ENCODE results near the gene BACE2.
"Not testable (repeated sequence)": the region's sequence is repeated elsewhere in the genome, so short reads cannot be mapped to it uniquely, and the experiment has no call there.

BACE2 gene

DNA sequence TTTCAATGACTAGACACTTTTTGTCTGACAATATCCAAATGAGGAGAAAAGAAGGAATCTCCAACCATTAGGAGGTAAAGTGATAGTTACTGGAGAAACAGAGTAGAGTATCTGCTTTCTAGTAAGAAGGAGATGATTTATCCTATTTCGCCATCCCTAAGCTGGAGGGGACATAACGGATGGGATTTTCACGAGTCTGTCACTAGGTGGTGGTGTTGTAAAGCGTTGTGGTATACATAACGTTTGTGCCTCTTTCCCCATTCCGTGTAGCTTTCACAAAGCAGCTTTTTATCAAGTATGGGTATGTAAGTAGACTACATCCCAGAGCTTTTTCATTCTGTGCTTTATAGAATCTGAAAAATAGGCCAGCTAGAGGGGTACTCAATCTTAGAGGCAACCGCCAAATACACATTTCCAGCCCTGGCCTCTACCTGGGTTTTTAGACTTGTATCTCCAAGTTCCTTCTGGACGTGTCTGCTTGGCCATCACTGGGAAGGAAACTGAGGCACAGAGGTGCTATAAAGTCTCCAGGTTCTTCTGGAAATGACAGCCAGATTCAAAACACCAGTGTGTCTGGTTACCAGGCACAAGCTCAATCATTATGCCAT lies 115.4 kb downstream of the BACE2 start:
- no peak for DNase-seq

DNA sequence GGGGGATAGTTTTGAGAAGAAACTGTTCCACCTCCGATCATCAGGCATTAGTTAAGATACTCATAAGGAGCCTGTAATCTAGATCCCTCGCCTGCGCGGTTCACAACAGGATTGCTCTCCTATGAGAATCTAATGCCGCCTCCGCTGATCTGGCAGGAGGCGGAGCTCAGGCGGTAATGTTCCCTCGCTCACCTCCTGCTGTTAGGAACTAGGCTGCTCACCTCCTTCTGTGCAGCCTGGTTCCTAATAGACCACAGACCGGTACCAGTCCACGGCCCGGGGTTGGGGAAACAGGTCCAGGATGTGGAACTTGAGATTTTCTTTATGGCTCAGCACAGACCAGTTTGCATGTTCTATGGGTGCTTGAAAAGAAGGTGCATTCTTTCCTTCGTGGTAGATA lies 121.5 kb downstream of the BACE2 start:
- no peak for DNase-seq

DNA sequence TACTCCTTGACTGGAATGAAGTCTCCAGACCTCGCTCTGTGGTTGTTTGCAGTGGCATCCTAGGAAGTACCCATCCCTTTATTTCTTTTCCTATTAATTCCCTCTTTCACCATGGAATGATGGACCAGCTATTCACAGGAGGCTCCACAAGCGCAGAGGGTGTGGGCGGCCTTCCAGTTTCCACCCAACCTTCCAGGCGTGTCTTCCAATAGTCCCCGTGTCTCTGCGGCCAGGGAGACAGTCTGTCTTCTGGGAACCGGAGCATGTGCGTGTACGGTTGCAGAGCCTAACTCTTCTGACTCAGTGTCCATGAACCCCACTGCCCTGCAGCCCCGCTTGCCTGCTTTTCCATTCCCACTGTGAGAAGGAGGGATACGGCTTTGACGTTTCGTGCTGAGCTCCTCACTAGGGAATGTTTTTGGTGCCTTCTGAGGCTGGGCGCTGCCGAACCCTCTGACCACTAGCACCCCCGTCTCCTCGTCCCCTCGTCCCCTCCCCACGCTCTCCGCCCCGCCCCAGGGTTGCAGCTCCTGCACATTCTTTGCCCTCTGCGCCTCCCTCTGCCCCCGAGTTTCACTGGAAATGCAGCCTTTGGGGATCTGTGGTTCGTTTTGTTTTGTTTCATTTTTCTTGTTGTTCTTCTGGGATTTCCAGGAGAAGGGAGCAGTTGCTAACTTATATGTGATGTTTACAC lies 122.3 kb downstream of the BACE2 start:
- no peak for DNase-seq

DNA sequence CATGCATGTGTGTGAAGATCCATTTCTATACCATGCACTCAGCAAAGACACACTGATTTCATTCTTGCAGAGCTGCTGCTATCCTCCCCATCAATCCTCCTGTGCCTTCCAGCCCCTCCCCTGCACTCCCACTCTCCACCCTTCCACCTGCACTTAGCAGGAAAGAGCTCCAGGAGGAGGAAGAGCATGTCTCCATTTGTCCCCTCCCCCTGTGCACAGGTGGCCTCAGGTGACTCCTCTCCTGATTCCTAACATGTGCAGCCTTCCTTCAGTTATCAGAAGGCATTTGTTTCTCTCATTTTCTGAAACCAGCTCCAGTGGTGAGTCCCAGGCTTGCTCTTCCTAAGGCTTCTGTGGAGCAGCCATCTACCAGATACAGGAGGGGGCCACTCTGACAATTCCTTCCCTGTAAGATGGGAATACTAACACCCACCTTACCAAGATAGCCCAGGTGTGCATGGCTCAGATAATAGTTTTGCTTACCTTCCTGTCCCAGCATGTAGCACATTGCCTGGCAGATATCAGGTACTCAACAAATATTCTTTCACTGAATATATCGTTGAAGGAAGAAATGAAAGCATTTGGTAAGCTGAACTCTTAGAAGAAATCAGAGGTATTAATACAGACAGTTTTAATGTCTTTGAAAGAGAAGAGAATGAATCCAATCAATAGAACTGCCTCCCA lies 126.7 kb downstream of the BACE2 start:
- no peak for DNase-seq

DNA sequence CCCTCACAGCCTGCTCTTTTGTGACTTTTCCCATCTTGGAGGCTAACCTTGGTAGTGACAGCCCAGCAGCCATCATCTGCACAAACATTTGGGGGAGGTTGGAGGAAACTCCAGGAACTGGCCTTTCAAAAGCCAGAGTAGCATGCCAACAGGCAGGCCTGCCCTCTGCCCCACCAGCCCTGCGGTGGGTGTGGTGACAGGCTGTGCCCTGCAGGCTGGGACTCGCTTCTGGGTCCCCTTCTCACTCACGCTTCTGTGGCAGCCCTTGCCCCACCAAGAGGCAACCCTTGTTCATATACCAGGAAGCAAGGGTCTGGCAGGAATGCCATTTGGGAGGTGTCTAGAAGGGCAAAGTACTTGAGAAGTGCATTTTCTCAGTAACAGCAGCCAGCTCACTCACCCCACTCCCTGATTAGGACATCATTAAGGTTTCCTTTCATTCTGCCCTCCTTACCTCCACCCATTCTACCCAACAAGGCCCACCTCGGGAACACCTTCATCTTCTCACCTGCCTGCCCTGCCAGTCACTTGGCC lies 127.8 kb downstream of the BACE2 start:
- no peak for DNase-seq

DNA sequence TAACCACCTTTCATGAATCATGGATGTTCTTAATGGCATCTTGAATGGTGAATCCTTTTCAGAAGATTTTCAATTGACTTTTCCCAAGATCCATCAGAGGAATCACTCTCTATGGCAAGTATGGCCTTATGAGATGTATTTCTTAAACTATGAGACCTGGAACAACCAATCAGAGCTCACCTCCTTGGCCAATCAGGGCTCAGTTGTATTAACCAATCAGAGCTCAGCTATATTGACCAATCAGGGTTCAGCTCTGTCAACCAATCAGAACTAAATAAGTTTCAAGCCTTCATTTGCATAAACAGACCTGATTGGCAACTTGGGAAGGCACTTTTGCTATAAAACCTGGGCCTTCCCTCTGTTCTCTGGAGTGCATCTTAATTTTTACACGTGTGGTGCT lies 135.0 kb downstream of the BACE2 start:
- no peak for DNase-seq

DNA sequence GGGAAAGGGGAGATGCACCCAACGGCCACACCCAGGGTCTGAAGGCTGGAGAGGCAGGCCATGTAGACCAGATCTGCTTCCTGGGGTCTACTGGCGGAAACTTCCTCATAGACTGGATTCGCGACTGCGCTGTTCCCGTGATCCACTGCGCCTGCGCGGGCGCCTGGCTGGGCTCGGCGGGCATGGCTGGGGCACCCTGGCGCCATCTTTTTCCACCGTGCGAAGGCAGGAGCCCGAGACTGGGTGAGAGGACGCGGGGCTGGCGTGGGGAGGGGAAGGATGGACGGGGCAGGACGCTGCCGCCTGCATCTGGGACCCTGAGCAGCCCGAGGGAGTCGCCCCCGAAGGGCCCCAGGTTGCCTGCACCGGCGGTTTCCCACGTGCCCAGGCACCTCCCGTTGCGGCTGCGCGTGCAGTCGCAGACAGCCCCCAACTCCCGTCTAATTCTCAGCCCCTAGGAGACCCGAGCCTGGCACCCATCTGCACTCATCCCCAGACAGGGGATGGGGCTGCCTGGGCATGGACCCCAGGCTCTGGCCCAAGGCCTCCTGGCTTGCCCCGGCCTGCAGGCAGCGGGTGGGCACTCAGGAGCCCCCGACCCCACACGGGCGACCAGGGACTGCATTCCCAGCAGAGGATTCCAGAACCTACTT lies 136.2 kb downstream of the BACE2 start:
- DNase-seq, result no peak

DNA sequence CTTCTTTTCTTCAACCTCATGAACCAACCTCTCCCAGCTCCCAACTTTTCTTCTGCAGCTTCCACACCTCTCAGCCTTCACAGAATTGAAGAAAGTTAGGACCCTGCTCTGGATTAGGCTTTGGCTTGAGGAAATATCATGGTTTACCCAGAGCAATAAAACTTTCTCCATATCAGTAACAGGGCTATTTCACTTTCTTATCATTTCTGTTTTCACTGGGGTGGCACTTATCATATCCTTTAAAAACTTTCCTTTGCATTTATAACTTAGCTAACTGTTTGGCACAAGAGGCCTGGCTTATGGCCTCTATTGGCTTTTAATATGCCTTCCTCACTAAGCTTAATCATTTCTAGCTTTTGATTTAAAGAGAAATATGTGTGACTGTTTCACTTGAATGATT lies 139.3 kb downstream of the BACE2 start:
- no peak for DNase-seq

DNA sequence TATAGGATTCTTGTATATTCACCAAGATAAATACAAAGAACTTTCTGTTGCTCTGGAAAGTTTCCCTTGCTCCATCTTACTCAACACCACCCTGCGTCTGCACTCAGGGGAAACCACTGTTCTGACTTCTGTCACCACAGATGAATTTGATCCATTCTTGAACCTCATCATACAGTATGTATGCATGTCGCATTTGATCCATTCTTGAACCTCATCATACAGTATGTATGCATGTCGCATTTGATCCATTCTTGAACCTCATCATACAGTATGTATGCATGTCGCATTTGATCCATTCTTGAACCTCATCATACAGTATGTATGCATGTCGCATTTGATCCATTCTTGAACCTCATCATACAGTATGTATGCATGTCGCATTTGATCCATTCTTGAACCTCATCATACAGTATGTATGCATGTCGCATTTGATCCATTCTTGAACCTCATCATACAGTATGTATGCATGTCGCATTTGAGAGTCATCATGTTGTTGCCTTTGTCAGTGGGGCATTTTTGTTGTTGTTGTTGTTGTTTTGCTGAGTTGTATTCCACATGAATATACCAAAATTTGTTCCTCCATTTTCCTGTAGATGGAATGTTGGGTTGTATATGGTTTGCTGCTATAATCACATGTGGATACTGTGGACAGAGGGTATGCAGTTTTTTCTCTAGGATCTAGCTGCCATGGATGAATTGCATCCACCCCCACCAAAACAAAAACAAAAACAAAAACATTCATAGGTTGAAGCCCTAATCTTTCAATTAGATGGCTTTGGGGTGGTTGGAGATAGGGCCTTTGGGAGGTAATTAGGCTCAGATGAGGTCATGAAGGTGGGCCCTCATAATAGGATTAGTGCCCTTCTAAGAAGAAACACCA lies 145.6 kb downstream of the BACE2 start:
- DNase-seq, result not testable (repeated sequence)

DNA sequence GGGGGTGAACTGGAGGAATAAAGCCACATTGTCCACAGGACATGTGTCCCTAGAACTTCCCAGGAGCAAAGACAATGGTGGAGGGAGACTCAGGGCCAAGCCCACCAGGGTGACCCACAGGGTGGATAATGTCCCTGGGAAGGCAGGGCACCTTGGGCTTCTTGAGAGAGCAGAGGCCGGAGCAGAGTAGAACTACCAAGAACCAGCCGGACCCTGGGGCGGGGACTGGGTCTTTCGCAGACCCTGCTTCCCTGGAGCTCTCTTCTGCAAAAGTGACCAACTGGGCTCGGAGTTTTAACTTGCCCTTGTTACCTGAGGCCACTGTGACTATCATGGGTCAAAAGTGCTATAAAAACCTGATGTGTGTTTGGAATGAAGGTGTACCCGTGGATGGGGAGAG lies 147.8 kb downstream of the BACE2 start:
- DNase-seq, result no peak

DNA sequence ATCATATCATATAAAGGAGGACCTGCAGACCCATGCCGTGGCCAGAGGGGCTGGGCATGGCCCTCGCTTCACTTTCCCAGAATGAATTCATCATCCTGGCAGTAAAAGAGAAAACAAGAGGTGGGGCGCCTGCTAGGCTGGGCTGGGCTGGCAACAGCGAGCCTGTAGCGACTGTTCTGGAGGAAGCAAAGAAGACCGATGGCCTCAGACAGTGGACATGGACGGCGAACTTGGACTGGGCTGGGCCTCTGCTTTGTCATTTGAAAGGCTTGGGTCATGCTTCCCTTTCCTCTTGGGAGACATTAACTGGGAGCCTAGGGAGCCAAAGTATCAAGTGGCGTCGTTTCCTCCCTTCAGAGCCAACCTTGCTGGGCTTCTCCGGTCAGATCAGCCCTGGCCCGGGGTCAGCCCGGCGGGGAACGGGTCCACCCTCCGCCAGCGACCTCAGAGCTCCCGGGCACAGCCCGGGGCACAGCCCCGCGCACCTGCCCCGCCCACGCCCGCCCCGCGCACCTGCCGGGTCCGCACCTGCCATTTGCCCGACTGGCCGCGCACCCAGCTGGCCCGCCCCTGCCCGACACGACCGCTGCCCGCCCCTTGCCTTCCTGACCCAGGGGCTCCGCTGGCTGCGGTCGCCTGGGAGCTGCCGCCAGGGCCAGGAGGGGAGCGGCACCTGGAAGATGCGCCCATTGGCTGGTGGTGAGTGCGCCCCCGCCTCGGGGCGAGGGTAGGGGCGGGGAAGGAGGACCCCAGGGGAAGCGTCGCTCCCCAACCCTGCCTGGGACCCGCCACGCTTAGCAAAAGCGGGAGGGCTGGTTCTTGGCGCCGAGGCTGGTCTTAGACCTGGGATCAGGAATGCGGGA lies 148.5 kb downstream of the BACE2 start, which contains the start of gene FAM3B:
Gene FAM3B, plus strand, starts transcription at position 602 of the 863 bp plus-strand sequence. Its CDS starts 79 bp downstream, at position 681.
- DNase-seq, result no peak

DNA sequence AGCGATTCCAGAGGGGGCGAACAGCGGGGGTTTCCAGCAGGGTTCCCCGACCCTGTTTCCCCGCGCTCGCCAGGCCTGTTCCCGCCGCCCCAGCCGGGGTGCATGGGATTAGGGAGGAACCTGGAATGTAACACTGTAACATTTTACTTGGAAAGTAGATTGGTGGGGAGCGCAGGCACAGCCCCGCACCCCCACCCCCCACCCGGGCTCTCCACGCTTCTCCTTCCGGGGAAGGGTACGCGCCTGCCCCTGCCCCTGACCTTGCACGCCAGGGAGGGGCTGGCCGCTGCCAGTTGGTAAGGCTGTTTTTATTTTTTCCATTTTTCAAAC lies 149.1 kb downstream of the BACE2 start:
- DNase-seq, result no peak

DNA sequence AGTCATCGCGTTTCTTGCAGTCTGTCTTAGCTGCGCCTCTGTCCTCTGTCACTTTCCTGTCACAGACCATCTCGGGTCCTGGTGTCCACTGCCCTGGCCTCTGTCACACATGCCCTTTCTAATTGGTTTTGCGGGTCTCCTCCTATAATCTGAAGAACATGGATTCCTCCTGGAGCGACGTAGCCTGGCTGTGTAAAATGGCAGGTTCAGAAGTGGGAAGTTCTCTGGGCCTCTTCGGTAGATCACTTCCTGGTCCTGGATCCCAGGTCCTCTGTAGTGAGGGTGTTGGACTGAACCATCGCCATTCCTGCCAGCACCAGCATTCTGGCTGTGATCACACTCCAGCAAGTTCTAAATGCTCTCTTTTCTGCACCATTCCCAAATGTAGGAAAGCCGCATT lies 149.5 kb downstream of the BACE2 start:
- no peak for DNase-seq

DNA sequence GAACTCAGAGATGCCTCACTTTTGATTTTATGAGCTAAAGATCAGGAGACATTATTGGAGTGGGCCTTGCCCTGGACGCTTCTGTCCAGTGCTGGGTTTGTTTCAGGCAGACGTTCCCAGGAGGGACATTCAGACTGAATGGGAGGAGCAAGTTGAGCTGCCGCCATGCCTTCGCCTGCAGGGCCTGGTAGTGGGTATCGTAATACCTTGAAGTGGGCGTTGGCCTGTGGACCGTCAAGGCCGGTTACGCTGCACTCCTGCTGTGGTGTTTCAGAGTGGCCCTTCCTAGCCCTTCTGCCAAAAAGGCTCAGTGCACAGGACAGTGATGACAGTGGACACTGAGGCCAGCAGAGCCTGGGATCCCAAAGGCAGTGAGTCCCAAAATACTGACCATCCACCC lies 150.3 kb downstream of the BACE2 start:
- DNase-seq, result no peak

DNA sequence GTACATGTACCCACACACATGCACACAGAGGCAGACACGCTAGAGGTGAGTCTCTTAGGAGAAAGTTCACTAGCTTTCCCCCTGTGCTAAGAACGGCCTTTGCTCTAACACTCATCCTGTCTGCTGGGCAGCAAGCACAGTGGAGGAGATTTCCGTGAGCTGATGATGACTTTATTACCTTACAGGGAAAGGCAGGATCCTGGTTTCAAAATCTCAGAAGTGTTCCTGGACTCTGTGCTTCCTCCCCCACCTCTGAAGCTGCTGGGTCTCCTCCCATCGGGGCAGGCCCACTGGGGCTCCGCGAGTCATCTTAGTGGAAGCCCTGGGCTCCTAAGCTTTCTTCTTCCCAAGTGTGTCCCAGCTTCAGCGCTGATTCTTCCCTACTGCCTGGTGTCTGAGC lies 151.3 kb downstream of the BACE2 start:
- no peak for DNase-seq

DNA sequence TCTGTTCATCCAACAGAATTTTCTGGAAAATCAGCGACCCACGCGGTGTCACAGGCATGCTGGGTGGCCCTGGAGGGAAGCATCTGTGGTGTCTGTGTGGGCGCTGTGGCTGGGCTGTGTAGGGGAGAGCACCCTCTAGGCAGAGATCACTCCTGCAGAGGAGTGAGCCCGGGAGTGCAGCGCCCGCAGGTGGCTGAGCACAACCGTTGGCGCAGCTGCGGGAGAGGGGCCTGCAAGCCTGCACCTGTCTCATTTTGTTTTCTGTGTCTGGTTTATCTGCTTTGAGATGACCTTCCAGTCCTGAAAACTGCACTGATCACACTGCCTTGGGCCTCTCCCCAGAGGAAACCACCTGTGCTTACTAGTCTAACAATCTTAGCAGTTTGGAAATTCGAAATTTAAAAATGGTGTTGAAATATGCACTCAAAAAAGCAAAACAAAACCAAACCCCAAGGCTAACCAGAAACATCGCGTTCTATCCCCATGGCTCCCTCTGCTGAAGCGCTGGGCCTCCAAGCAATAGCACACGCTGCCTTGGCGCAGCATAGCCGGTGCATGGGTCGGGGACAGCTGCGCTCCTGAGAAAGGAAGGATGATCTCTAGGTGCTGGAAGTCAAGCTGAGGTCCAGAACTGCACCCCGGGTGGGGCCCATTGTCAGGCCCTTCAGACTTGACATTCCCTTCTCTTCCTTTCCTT lies 153.4 kb downstream of the BACE2 start:
- DNase-seq, result no peak

DNA sequence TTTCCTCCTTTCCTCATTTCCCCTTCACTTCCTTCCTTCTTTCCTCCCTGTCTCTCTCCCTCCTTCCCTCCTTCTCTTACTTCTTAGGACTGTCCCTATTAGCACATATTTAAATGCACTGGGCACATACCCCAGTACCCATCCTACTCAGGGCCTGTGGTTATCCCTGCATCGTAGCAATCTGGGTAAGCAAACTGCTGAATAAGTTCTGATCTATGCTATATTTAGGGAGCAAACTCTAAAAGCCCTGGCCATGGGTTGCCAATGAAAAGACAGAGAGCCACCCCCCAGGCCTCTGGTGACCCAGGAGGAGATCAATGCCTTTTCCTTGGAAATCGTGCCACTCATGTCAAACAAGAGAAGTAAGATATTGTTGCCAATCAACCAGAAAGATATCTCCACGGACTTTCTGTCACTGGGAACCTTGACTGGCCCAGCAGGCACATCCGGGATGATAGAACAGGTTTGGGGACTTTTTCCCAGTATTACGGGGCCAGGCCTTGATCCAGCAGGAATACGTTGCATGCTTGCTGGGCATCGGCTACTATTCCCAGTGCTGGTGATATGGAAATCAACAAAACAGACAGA lies 154.0 kb downstream of the BACE2 start:
- no peak for DNase-seq

DNA sequence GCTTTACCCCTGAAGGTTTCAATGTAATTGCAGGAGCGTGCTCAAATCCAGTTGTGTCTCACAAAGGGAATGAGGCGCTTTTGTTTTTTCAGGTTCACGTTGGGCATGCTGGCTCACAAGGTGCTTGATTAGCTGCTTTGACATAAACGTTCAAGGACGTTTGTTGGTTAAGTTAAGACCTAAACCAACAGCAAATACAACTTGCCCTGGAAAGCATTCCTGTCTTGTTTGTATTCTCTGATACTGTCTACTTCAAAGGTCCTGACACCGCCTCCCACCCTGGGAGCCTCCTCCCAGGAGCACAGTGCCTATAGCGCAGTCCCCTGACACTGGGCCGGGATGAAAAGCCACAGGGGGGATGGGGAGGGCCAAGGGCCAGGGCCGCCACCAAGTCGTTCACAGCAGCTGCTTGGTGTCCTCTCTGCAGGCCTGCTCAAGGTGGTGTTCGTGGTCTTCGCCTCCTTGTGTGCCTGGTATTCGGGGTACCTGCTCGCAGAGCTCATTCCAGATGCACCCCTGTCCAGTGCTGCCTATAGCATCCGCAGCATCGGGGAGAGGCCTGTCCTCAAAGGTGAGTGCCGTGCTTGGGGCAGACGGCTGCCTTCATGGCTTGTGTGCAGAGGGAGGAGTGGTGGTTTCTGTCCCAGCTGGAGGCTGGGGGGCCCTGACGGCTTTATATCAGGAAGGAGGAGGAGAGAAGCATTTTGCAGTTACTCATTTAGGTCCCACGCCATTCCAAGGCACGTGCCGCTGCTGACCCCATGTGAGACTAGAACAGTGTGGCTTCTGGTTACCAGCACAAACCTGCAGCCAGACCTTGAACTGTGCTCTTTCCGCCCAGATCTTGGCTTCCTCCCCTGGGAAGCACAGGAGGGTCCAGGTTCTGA lies 154.8 kb downstream of the BACE2 start:
- DNase-seq, result no peak

DNA sequence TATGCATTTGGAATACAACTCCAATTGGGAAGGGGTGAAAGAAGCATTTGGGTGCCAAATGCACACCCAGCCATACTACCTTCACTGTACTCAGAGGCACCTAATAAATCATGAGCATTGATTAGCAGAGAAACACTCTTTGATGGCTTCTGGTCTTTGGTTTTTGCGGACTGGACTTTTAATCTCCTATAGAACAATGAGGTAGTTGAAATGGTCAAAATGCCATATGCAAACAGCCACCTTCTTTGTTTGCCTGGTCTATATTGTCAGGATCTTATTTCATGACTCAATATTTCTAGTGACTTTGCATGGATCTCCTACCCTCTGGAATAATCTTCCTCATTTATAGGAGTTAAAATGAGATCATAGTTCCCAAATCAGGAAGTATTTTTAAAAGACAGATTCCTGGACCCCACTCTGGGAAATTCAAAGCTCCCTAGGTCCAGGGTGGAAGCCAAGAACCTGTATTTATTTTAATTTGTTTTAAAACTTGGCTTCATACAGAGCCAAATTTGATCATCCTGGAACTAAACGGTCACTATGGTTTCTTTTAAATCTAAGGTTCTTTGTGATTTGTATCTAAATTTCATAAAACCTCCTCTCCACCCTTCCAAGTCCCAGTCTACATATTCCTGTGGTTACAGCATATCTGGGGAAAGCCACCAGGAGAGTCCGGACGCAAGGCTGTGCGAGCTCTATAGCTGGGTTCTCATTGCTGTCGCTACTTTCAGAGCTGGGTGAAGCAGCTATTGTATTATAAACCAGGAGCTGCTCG lies 157.4 kb downstream of the BACE2 start:
- DNase-seq, result no peak
